H9 (cell line): Measurements from ENCODE around the gene ZDHHC24. TPM values are rescaled to one million over a fixed set of nuclear protein-coding genes. Genes with fewer than 3 reads are reported as not detected.
"Not testable (repeated sequence)": the region's sequence is repeated elsewhere in the genome, so short reads cannot be mapped to it uniquely, and the experiment has no call there.

Source experiments
- DNase-seq: peaks from one replicate; pipeline ENCODE4 v3.0.0-alpha.2; 2017
- H2AFZ ChIP-seq: one replicate; pipeline ENCODE4 v1.6.1; 2013; ENCODE audit warnings: mild to moderate bottlenecking, low read length, control low read depth, moderate library complexity
- H2AK5ac ChIP-seq: 2 replicates; pipeline ENCODE4 v1.6.1; 2013; ENCODE audit warnings: low read length, control low read depth, mixed read lengths; ENCODE audit not compliant: insufficient read length
- H2BK120ac ChIP-seq: one replicate; pipeline ENCODE4 v1.6.1; 2013; ENCODE audit warnings: low read depth, mild to moderate bottlenecking, low read length, control low read depth, inconsistent platforms; ENCODE audit not compliant: poor library complexity, severe bottlenecking
- H2BK12ac ChIP-seq: 2 replicates; pipeline ENCODE4 v1.6.1; 2013; ENCODE audit warnings: low read length, control low read depth, mixed read lengths, low read depth; ENCODE audit not compliant: insufficient read length
- H2BK15ac ChIP-seq: 2 replicates; pipeline ENCODE4 v1.6.1; 2013; ENCODE audit warnings: low read depth, low read length, control low read depth
- H2BK20ac ChIP-seq: one replicate; pipeline ENCODE4 v1.6.1; 2013; ENCODE audit warnings: low read depth, mild to moderate bottlenecking, low read length, control low read depth, inconsistent platforms; ENCODE audit not compliant: poor library complexity, severe bottlenecking
- H2BK5ac ChIP-seq: 2 replicates; pipeline ENCODE4 v1.6.1; 2013; ENCODE audit warnings: low read length, control low read depth, mixed read lengths; ENCODE audit not compliant: insufficient read length
- H3K14ac ChIP-seq: 2 replicates; pipeline ENCODE4 v1.6.1; 2013; ENCODE audit warnings: low read length, control low read depth; ENCODE audit not compliant: insufficient read depth
- H3K18ac ChIP-seq: 2 replicates; pipeline ENCODE4 v1.6.1; 2013; ENCODE audit warnings: low read depth, mild to moderate bottlenecking, mixed read lengths, low read length, control low read depth; ENCODE audit not compliant: insufficient read length
- H3K23ac ChIP-seq: 2 replicates; pipeline ENCODE4 v1.6.1; 2013; ENCODE audit warnings: low read length, control low read depth, mixed read lengths, low read depth; ENCODE audit not compliant: insufficient read length
- H3K23me2 ChIP-seq: 2 replicates; pipeline ENCODE4 v1.6.1; 2013; ENCODE audit warnings: low read depth, mild to moderate bottlenecking, mixed read lengths, low read length, control low read depth; ENCODE audit not compliant: insufficient read length, poor library complexity, severe bottlenecking
- H3K27ac ChIP-seq: 2 replicates; pipeline ENCODE4 v1.5.1; 2013; ENCODE audit warnings: low read length, control low read depth, mixed read lengths, low read depth; ENCODE audit not compliant: insufficient read length
- H3K27me3 ChIP-seq: 2 replicates; pipeline ENCODE4 v1.6.1; 2013; ENCODE audit warnings: low read length, control low read depth, inconsistent platforms; ENCODE audit not compliant: insufficient read depth
- H3K4ac ChIP-seq: 2 replicates; pipeline ENCODE4 v1.6.1; 2013; ENCODE audit warnings: low read depth, mild to moderate bottlenecking, control low read depth, inconsistent platforms, low read length, moderate library complexity
- H3K4me1 ChIP-seq: 2 replicates; pipeline ENCODE4 v1.6.1; 2013; ENCODE audit warnings: low read length, control low read depth, inconsistent platforms; ENCODE audit not compliant: insufficient read depth
- H3K4me2 ChIP-seq: 2 replicates; pipeline ENCODE4 v1.6.1; 2013; ENCODE audit warnings: low read length, control low read depth, mixed read lengths; ENCODE audit not compliant: insufficient read length, insufficient read depth
- H3K56ac ChIP-seq: 2 replicates; pipeline ENCODE4 v1.6.1; 2013; ENCODE audit warnings: low read depth, mild to moderate bottlenecking, mixed read lengths, low read length, control low read depth; ENCODE audit not compliant: insufficient read length
- H3K79me1 ChIP-seq: 2 replicates; pipeline ENCODE4 v1.6.1; 2013; ENCODE audit warnings: low read depth, mild to moderate bottlenecking, moderate library complexity, low read length, control low read depth, inconsistent platforms; ENCODE audit not compliant: insufficient read depth, poor library complexity, severe bottlenecking
- H3K79me2 ChIP-seq: 2 replicates; pipeline ENCODE4 v1.6.1; 2013; ENCODE audit warnings: low read length, control low read depth, inconsistent platforms; ENCODE audit not compliant: insufficient read depth
- H3K9ac ChIP-seq: 2 replicates; pipeline ENCODE4 v1.6.1; 2013; ENCODE audit warnings: low read length, control low read depth, mixed read lengths; ENCODE audit not compliant: insufficient read length; ENCODE audit errors: extremely low read depth
- H3K9me3 ChIP-seq: one replicate; pipeline ENCODE4 v1.6.1; 2013; ENCODE audit warnings: low read depth, low read length, inconsistent platforms; ENCODE audit not compliant: control insufficient read depth
- H3T11ph ChIP-seq: one replicate; pipeline ENCODE4 v1.6.1; 2013; ENCODE audit warnings: mild to moderate bottlenecking, low read length, control low read depth, inconsistent platforms
- H4K20me1 ChIP-seq: one replicate; pipeline ENCODE4 v1.6.1; 2013; ENCODE audit not compliant: control insufficient read depth, insufficient read length, insufficient read depth
- H4K5ac ChIP-seq: 2 replicates; pipeline ENCODE4 v1.6.1; 2013; ENCODE audit warnings: low read depth, mild to moderate bottlenecking, mixed read lengths, low read length, control low read depth; ENCODE audit not compliant: insufficient read length
- H4K8ac ChIP-seq: replicated peaks from 2 replicates; pipeline ENCODE4 v1.6.1; 2013; ENCODE audit warnings: low read length, control low read depth, mixed read lengths, low read depth; ENCODE audit not compliant: insufficient read length
- H4K91ac ChIP-seq: 2 replicates; pipeline ENCODE4 v1.6.1; 2013; ENCODE audit warnings: low read depth, mild to moderate bottlenecking, moderate library complexity, mixed read lengths, low read length, control low read depth; ENCODE audit not compliant: insufficient read length
- H3K27ac Mint-ChIP-seq, 3 experiments: 2 replicates in 2 of 3; 3 replicates in 1 of 3; pipeline ENCODE4 v1.8.0; 2020 to 2021; ENCODE audit warnings: mixed read lengths in 3 of 3, mild to moderate bottlenecking in 1 of 3, moderate library complexity in 1 of 3
- H3K27me3 Mint-ChIP-seq: 2 replicates; pipeline ENCODE4 v1.8.0; 2021; ENCODE audit warnings: low read depth, mild to moderate bottlenecking, moderate library complexity, mixed read lengths
- H3K36me3 Mint-ChIP-seq, 3 experiments: 2 replicates in 2 of 3; 3 replicates in 1 of 3; pipeline ENCODE4 v1.8.0; 2020 to 2021; ENCODE audit warnings: low read depth in 3 of 3, mixed read lengths in 3 of 3; ENCODE audit not compliant: insufficient read depth in 1 of 3
- H3K4me1 Mint-ChIP-seq, 2 experiments: 2 replicates each; pipeline ENCODE4 v1.8.0; 2020; ENCODE audit warnings: mixed read lengths in 2 of 2
- H3K4me3 Mint-ChIP-seq, 2 experiments: 2 replicates in 1 of 2; 3 replicates in 1 of 2; pipeline ENCODE4 v1.8.0; 2020 to 2021; ENCODE audit warnings: mild to moderate bottlenecking in 2 of 2, mixed read lengths in 2 of 2, moderate library complexity in 1 of 2
- H3K9me3 Mint-ChIP-seq, 2 experiments: 2 replicates in 1 of 2; 3 replicates in 1 of 2; pipeline ENCODE4 v1.8.0; 2020; ENCODE audit warnings: mild to moderate bottlenecking in 2 of 2, mixed read lengths in 2 of 2, moderate library complexity in 1 of 2
- CTCF ChIP-seq: fragments of 200-600 bp; sonication (generic); conservative IDR thresholded peaks from 3 replicates; pipeline ENCODE4 v1.8.0; 2021; ENCODE audit warnings: antibody characterized with exemption, mild to moderate bottlenecking
- WGBS: extraction: QIAGEN DNeasy Blood & Tissue Kit; methylation state at CpG from one replicate; pipeline ENCODE4 v1.1.7; 2013; ENCODE audit warnings: missing lambda C conversion rate, low lambda C conversion rate, mixed read lengths; ENCODE audit not compliant: insufficient read length; ENCODE audit errors: extremely low coverage; 5-methylcytosine and 5-hydroxymethylcytosine counted together
- total RNA-seq: library from RNA; stranded (reverse); gene quantifications from 2 replicates; pipeline ENCODE4 v1.2.1, GENCODE V29; 2021

ZDHHC24 gene
- total RNA-seq, 1 experiment from 2014 or later = 8.9 TPM

- no peak for TF ChIP-seq CTCF
- no CpG with 5 or more reads among the region's 2 CpGs for WGBS
These were observed 40.3 kb upstream of the ZDHHC24 start for GRCh38 chr11:66586136-66586535.

DNA sequence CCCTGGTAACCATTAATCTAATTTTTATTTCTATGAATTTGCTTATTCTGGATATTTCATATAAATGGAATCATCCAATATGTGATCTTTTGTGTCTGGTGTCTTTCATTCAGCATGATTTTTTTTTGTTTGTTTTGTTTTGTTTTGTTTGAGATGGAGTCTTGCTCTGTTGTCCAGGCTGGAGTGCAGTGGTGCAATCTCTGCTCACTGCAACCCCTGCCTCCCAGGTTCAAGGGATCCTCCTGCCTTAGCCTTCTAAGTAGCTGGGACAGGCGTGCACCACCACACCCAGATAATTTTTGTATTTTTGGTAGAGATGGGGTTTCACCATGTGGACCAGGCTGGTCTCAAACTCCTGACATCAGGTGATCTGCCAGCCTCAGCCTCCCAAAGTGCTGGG lies 39.6 kb upstream of the ZDHHC24 start:
- H4K8ac ChIP-seq, H4K91ac ChIP-seq, H3K27me3 Mint-ChIP-seq, H3K79me1 ChIP-seq, H2AFZ ChIP-seq, DNase-seq, H3K27me3 ChIP-seq, H2BK5ac ChIP-seq, H3K9ac ChIP-seq, H3K4me3 Mint-ChIP-seq, H4K5ac ChIP-seq, H3K56ac ChIP-seq, H3K27ac ChIP-seq, H3K18ac ChIP-seq, H2BK120ac ChIP-seq, H3T11ph ChIP-seq, H3K27ac Mint-ChIP-seq, H3K9me3 ChIP-seq, H3K4ac ChIP-seq, H3K4me2 ChIP-seq, H2BK20ac ChIP-seq, H3K4me1 Mint-ChIP-seq, H2BK15ac ChIP-seq, H3K4me1 ChIP-seq, H2AK5ac ChIP-seq, H3K23ac ChIP-seq, H3K79me2 ChIP-seq, H2BK12ac ChIP-seq, H3K14ac ChIP-seq, H3K23me2 ChIP-seq, H4K20me1 ChIP-seq: not testable (repeated sequence)
- Mint-ChIP-seq H3K36me3 (peaks cover 4 to 21% (median 20%) of the 10 kb centered on the region in 3 experiments; a peak in 6 of 7 replicates), H3K9me3 (peaks cover 41 to 43% of the 10 kb centered on the region in 2 experiments)
- no CpG with 5 or more reads among the region's 1 CpG for WGBS

More at GRCh38 chr11:66586136-66586535, 40.3 kb upstream of the ZDHHC24 start:
- Mint-ChIP-seq H3K4me1 (peaks cover 0 to 7% of the 10 kb centered on the region in 2 experiments; a peak in 2 of 4 replicates), H3K4me3 (no peak overlapping the region), H3K27me3 (peaks cover 15% of the 10 kb centered on the region), H3K36me3 (peaks cover 4 to 27% (median 19%) of the 10 kb centered on the region in 3 experiments; a peak in 6 of 7 replicates), H3K27ac (peak overlapping the region in 1 of 3 experiments; percentile 70; a peak in 1 of 7 replicates), H3K9me3 (peaks cover 46 to 48% of the 10 kb centered on the region in 2 experiments)
- H3T11ph ChIP-seq = no peak overlapping the region
- H2AFZ ChIP-seq = no peak overlapping the region
- H3K79me1 ChIP-seq = no peaks in the 10 kb centered on the region
- no peaks in the 10 kb centered on the region for H3K23me2 ChIP-seq
- no peak overlapping the region for H3K56ac ChIP-seq
- no peak overlapping the region for H2BK120ac ChIP-seq
- H3K4ac ChIP-seq = no peak overlapping the region
- no peak overlapping the region for H4K5ac ChIP-seq
- no peaks in the 10 kb centered on the region for H4K20me1 ChIP-seq
- no peak overlapping the region for H4K91ac ChIP-seq
- no peaks in the 10 kb centered on the region; the same call in 1 of the 2 replicates for H3K4me1 ChIP-seq
- no peak overlapping the region for H3K27ac ChIP-seq
- no peaks in the 10 kb centered on the region for H3K27me3 ChIP-seq
- H2BK5ac ChIP-seq = no peak overlapping the region
- no peak overlapping the region for H4K8ac ChIP-seq
- H2AK5ac ChIP-seq = no peak overlapping the region
- H3K18ac ChIP-seq = no peak overlapping the region
- H2BK20ac ChIP-seq = no peak overlapping the region
- no peaks in the 10 kb centered on the region for H3K9me3 ChIP-seq
- no peak overlapping the region for H2BK15ac ChIP-seq
- DNase-seq = no peak
- H3K23ac ChIP-seq = no peak overlapping the region
- H3K4me2 ChIP-seq = no peak overlapping the region
- no peak overlapping the region for H2BK12ac ChIP-seq
- H3K9ac ChIP-seq = no peak overlapping the region
- no peaks in the 10 kb centered on the region for H3K79me2 ChIP-seq
- no peak overlapping the region for H3K14ac ChIP-seq
